Islet of Langerhans (tissue), 1 donor: Measurements from ENCODE around the gene SLC14A1.
"Not testable (repeated sequence)": the region's sequence is repeated elsewhere in the genome, so short reads cannot be mapped to it uniquely, and the experiment has no call there.

Experiments used
- FAIRE-seq: peaks from one replicate; lab custom pipeline; 2011; peaks lifted over from hg19 to GRCh38; lab: Jason Lieb, UNC

Gene SLC14A1

DNA sequence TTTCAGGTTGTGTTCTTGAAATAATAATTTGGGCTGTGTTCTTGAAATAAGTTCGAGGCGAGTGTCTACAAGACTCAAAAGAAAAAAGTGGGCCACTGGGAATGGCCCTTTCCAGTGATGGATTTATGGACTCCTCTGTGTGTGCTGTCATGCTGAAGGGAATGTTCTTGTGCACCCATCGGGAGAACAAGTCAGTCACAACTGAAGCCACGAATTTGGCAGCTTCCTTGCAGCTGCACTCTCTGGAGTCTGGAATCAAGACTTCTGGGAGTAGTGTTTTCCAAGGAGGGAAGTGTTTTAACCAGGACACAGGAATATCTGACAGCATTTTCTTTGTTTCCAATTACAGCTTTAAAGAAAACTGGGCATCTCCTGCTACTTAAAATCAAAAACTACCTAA, 620 bp downstream of the SLC14A1 start:
- FAIRE-seq, result no peak

DNA sequence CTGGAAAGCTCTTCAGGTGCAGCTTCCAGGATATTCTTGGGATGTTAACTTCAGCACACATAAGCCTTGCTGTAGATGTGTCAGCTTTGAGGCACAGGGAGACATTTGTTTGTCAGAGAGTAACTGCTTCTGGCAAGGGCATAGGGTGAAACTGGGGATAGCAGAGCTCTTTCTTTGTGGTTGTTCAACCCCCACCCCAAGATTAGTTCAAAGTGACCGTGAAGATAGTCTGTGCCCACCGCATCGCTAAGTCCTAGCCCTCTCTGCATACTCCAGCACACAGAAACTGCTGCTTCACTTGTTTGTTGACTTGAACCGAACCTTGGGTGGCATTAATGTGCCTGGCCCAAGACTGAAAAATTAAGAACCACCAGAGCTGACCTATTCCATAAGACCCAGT, 1.4 kb downstream of the SLC14A1 start:
- FAIRE-seq, result no peak

DNA sequence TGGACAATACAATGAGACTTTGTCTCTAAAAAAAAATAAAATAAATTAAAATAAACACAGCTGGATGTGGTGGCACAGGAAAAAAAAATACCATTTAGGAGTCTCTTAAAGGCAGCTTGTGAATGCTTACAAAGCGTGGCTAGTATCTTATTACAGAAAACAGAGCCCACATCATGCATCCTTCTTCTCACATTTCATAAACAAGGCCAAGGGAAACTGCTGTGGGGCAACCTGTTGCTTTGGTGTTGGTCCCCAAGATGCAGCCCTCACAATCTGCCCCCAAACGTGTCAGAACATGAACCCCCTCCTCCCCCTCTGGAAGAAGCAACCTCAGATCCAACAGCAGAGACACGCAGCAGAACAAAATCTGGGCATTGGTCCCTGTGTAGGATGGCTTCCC, 2.6 kb downstream of the SLC14A1 start:
- FAIRE-seq, result no peak

DNA sequence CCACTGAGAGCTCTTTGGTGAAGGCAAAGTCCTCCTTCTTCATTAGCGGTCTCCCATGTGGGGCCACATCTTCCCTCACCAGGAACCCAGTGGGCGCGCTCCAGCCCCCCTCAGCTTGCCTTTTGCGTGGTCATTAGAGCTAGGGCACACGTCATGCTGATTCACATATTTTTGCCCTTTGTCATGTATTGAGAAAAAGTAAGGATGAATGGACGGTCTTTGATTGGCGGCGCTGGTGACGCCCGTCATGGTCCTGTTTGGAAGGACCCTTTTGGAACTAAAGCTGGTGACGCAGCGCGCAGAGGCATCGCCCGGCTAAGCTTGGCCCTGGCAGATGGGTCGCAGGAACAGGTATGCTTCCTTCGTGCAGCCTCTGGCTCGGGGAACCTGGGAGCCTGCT, 3.1 kb downstream of the SLC14A1 start:
- no peak for FAIRE-seq

DNA sequence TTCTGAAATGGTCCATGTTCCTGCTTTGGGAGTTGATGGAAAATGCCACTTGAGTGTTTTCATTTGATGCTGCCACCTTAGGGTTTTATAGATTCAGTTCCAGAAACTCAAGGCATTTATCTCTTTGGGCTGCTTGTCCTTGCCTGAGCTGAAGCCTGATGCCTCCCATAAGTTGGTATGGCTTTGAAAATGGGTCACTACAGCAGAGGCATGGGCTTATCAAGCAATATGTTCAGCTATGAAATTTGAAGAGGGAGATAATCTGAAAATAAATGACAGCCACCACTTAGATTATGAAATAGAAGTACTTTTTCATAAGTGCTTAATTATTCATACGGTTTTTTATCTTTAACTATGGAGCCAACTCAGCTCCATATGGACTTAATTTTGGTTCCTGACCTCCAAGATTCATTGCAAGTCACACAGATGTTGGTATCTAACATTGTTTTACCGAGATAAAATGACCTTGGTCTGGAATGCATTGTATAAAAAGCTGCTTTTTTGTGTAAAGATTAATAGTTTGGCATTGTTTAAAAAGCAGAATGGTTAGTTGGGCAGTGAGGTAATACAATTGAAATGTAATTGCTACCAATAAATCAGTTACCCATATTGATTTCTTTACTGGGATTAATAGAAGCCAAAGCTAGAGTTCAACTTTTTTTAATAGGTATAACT, 4.5 kb downstream of the SLC14A1 start:
- no peak for FAIRE-seq

DNA sequence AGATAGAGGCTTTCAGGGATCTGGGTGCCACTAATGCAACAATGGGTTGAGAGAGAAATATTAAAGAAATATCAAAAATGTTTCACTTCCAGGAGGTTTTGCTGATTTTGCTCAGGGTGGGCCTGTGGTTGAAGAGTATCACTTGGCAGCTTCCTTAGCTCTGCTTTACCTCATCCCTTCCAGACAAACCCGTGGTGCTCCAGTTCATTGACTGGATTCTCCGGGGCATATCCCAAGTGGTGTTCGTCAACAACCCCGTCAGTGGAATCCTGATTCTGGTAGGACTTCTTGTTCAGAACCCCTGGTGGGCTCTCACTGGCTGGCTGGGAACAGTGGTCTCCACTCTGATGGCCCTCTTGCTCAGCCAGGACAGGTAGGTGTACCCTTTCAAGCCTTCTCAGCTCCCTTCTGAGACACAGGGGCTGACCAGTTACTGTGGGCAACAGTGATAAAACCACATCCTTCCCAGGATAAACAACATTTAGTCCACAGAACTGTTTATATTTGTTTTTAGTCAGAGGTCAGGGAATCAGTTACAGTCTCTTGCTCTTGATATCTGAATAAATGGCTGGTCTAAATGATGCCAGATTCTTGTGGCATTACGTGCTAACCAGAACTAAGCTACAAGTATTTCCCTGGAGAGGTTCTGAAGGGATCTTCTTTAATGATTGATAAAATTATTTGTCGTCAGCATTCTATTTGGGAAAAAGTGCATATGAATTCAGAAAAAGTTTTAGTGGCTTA, 7.0 kb downstream of the SLC14A1 start:
- FAIRE-seq, result no peak

DNA sequence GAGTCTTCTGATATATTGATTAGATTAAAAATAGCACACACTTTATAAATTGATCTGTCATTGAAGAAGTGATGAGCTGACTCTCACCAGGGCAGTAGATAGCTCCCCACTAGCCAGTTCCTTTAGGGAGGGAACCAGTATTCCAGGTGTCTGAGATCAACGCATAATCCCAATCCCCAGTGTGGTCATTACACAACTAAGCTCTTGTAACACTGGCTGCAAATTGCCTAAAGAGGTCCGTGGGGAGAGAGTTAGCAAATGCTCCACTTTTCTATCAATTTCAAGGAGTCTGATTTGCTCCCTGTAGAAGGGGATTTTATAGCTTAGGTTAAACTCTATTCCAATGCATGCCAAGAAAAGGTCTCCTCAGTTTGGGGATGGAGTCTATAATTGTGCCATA, 7.7 kb downstream of the SLC14A1 start:
- no peak for FAIRE-seq

DNA sequence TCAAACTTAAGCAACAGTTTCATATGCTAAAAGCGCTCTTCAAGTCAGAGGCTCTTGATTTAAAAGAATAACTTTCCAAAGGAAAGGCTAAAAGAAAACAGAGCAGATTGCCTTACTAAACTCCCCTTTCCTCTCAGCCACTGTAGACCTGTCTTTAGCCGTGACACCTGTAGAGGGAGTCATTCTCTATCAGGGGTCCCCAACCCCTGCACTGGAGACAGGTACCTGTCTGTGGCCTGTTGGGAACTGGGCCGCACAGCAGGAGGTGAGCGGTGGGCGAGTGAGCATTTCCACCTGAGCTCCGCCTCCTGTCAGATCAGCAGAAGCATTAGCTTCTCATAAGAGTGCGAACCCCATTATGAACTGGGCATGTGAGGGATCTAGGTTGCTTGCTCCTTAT, 9.6 kb downstream of the SLC14A1 start:
- no peak for FAIRE-seq

DNA sequence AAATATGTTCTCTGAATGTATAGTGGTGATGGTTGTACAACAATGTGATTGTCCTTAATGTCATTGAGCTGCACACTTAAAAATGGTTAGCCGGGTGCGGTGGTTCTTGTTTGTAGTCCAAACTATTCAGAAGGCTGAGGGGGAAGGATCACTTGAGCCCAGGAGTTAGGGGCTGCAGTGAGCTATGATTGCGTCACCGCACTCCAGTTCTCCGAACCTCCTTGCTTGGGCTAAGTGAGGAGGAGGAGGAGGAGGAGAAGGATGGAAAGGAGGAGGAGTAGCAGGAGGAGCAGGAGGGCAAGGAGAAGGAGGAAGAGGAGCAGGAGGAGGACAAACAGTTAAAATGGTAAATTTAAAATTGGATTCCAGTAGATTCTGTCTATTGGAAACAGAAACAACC, 10.5 kb downstream of the SLC14A1 start:
- no peak for FAIRE-seq

DNA sequence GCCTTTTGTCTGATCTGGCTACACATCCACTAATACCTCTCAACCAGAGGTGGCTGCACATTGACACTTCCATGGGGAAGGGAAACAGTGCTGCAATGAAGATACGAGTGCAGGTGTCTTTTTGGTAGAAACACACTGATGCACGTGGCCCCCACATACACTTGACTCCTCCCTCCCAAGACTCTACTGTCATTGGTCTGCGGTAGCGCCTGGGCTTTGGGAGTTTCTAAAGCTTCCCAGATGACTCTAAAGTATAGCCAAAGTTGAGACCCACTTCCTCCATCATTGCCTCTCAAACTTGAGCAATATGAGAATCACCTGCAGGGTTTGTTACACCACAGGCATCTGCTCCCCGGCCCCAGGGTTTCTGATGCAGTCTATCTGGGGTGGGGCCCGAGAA, 11.0 kb downstream of the SLC14A1 start:
- FAIRE-seq, result no peak

DNA sequence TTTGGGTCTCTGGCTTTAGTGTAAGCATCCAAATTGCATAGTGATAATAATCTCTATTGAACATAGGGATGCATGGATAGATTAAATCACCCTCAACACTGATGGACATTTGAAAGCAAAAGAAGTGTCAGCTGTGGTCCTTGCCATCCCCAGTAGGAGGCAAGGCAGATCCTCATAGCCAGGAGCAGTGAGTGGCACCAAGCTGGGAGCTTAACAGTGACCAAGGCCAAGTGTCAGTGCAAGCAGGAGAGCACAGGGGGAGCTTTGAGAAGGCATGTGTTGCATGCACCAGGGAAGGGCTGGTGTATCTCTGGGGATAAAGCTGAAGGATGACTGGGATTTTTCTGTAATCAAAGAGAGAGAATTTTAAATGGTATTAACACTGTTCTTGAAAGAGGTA, 14.7 kb downstream of the SLC14A1 start:
- no peak for FAIRE-seq

DNA sequence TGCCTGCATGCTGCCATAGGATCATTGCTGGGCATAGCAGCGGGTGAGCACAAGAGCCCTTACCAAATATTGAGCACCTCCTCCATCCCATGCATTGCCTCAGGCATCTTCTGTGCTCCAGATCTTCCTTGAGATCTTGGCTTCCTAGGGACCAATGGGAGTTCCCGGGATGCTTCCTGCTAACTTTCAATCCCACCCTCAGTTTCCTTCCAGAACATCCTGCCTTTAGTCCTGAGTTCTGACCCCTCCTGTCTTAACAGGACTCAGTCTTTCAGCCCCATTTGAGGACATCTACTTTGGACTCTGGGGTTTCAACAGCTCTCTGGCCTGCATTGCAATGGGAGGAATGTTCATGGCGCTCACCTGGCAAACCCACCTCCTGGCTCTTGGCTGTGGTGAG, 15.3 kb downstream of the SLC14A1 start:
- FAIRE-seq, result no peak

DNA sequence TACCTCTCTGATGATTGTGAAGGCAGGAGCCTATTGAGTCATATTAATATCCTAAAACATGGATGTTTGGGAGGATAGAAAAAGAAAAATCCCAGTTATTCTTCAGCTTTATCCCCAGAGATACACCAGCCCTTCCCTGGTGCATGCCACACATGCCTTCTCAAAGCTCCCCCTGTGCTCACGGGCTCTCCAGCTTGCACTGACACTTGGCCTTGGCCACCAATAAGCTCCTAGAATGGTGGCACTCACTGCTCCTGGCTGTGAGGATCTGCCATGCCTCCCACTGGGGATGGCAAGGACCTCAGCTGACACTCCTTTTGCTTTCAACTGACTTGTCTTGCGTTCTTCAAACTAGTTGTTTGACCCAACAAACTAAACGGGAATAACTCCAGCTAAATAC, 15.9 kb downstream of the SLC14A1 start:
- FAIRE-seq, result no peak

DNA sequence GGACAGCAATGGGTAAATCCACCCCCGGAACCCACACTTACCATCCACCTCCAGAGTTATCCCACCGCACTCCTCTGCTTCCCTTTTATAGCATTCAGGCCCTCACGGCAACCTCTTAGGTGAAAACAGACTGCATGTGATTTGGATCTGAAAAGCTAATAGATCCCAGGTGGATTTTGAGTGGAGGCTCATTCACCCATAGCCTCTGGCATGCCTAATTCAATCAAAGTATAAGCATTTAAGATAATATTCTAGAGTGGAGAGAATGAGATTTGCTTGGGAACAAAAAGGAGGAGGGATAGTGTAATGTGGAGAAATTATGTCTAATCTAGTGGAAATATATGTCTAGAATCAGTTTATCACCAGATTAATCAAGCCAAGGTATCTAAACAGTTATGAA, 17.1 kb downstream of the SLC14A1 start:
- no peak for FAIRE-seq

DNA sequence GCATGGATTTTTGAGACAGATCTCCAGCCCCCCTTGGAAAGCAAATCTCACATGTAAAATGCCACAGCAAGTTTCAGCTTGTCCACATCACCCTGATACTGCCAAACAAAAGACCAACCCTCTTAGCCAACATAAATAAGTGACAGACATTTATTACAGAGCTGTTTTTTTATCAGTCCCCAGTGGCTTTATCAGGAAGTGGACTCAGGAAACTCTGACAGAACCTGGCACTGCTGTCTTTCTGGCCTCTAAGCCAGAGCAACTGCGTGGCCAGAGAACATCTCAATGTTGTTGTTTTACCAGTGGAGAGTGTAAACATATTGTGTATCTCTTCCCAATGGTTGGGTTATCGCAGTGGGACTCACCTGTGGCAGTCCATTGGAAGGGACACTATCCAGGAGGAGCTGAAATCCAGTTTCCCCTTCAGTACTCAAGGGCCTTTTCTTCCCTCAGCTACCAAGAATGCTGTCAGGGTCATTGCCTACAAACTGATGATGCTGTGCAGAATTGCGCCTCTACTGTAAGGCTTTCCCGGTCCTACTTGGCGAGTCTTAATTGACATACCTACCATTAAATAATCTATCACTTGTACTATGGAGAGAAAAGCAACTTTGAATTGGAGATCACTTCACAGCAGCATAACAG, 22.0 kb downstream of the SLC14A1 start:
- no peak for FAIRE-seq

DNA sequence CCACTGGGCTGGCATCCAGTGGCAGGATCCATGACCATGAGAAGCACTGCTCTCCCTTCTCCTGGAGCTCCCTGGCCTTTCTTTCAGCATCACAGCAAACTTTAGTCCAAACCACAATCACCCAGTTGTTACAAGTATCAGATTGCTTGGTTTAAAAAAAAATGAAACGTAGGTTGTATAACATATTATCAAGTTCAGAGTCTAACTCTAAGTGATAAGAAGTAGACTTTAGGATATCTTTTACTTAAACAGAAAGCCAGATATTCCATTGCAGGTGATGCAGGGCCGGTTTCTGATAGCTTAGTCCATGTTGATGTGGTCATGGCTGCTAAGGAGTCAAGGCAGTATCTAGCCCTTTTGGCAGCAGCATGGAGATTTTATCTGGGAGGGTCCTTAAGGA, 24.5 kb downstream of the SLC14A1 start:
- no peak for FAIRE-seq

DNA sequence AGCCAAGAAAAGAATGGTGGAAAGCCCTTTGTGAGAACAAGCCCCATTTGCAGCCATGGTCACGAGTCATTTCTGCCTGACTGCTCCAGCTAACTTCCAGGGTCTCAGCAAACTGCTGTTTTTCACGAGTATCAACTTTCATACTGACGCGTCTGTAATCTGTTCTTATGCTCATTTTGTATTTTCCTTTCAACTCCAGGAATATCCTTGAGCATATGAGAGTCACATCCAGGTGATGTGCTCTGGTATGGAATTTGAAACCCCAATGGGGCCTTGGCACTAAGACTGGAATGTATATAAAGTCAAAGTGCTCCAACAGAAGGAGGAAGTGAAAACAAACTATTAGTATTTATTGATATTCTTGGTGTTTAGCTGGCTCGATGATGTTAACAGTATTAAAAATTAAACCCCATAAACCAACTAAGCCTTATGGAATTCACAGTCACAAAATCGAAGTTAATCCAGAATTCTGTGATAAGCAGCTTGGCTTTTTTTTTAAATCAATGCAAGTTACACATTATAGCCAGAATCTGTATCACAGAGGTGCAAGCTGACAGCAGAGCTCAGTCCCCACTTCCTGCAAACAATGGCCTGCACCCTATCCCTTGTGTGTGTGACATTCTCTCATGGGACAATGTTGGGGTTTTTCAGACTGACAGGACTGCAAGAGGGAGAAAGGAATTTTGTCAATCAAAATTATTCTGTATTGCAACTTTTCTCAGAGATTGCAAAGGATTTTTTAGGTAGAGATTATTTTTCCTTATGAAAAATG, 26.1 kb downstream of the SLC14A1 start:
- no peak for FAIRE-seq

DNA sequence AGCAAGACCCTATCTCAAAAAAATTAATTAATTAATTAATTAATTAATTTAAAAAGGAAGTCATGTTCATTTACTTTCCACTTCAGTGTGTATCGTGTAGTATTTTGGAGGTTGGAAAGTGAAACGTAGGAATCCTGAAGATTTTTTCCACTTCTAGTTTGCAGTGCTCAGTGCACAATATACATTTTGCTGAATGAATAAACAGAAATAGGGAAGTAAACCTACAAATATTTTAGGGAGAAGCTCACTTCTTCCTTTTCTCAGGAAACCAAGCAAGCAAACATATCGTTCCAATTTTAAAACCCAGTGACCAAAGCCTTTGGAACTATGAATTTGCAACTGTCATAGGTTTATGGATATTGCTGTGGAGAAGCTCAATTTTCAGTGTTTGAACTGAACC, 27.8 kb downstream of the SLC14A1 start:
- no peak for FAIRE-seq

DNA sequence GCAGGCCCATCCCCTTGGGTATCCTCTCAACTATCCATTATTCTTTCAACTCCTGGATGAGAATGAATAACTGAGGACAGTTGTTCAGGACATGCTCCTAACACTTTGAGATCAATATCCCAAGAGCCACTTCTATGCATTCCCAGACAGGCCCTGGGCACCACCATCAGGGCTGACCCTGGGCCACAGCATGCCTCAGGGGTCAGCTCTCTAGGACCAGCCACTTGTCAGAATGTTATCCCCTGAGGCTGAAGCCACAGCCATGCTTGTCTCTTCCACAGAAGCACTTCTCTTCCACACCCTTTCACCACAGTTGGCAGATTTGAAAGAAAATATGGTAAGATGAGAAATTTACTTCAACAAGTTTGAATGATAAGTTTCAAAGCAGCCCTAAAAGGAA, 28.7 kb downstream of the SLC14A1 start:
- FAIRE-seq, result no peak

DNA sequence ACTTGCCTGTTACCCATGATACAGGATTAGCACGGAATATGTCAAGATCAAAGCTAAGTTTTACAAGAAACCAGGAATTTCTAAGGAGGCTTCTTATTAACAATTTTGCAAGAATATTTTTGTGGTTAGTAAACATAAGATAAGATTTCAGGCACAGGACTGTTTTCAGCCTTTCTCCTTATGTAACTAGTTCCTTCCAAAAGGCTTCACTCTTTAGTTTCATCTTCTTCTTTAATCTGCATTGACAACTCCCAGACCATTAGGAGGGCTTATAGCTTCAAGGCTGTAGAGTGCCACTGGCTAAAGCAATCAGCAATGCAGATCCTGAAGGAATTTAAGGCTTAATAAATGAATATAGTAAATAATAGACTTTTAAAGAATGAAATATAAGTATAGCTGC, 29.3 kb downstream of the SLC14A1 start:
- FAIRE-seq, result no peak

DNA sequence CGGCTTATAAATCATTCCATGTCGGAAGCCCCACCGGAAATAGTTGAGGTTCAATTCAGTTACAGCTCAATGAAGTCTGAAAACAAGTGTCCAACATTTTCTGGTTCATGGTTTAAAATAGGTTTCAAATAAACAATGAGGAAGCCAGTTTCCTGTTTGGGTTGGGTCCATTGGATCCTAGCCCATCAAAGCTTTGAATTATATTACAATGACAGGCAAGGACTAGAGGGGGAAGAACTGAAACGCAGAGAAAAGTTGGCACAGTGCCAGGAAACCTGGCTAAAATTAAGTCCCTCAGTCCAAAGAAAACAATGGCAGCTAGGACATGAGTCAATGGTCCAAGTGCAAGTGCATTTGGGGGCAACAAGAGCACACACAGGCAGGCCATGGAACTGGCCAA, 32.0 kb downstream of the SLC14A1 start:
- FAIRE-seq, result no peak

DNA sequence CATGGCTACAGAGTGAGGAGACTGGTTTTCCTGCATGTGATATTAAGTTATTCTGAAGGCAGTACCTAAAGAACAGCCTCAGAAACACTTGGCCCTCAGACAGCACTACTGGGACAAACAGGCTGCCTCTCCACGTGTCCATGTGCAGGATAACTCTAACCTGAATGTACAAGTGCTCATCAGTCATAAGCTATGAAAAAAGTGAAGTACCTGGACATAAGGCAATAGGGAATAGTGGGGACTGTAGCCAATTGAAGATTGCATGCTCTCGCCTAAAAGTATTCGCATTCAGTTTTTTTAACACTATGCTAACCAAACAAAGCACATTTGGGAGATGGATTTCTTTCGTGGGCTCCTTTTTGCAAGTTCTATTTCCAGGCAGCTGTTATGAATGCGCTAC, 33.0 kb downstream of the SLC14A1 start:
- FAIRE-seq, result no peak

DNA sequence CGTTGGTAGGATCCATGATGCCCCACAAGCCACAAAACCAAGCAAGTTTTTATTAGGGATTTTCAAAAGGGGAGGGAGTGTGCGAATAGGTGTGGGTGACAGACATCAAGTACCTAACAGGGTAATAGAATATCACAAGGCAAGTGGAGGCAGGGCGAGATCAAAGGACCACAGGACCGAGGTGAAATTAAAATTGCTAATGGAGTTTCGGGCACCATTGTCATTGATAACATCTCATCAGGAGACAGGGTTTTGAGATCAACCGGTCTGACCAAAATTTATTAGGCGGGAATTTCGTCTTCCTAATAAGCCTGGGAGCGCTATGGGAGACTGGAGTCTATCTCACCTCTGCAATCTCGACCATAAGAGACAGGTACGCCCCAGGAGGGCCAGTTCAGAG, 33.7 kb downstream of the SLC14A1 start:
- FAIRE-seq, result not testable (repeated sequence)
